HCT116 (cell line): ENCODE measurements around the gene UTS2. TPM values are rescaled to one million over a fixed set of nuclear protein-coding genes. Genes with fewer than 3 reads are reported as not detected.

Experiments used
- ATAC-seq: fragments of 200-7000 bp; cut with Tn5 transposase; 2 replicates; pipeline ENCODE4 v1.9.1; 2020; ENCODE audit warnings: mild to moderate bottlenecking, moderate library complexity
- BruUV-seq: library from RNA; stranded (reverse); fragments of 400-500 nt; replicated peaks from 2 replicates; lab custom pipeline; 2021; lab: Mats Ljungman, UMichigan
- CTCF ChIA-PET: fragments of 300-600 bp; sonication (Branson Sonifier 250); formaldehyde crosslinking; loops from one replicate; lab custom pipeline; 2021; ENCODE audit warnings: antibody characterized with exemption; lab: Charles Lee
- POLR2A ChIA-PET: fragments of 300-600, 350-600 bp; sonication (Branson Sonifier 250); formaldehyde crosslinking; loops from one replicate; lab custom pipeline; 2021; ENCODE audit warnings: antibody characterized with exemption; lab: Charles Lee
- RAD21 ChIA-PET, 2 experiments: fragments of 300-600 bp; sonication (Branson Sonifier 250); formaldehyde crosslinking; loops; one replicate each; lab custom pipeline; 2023; ENCODE audit warnings: low total read pairs in 2 of 2; ENCODE audit not compliant: uncharacterized antibody in 2 of 2, unreplicated experiment in 2 of 2, low non-redundant PET in 1 of 2; lab: Charles Lee
- DNase-seq: peaks from one replicate; pipeline ENCODE4 v3.0.0-alpha.2; 2010; ENCODE audit warnings: low read depth, low spot score
- H2AFZ ChIP-seq: fragments of 200-600 bp; shearing (Covaris generic), sonication (generic); 2 replicates; pipeline ENCODE4 v1.6.1; 2017; ENCODE audit warnings: low read depth, mixed run types, mixed read lengths, antibody characterized with exemption, low read length; ENCODE audit not compliant: poor library complexity, severe bottlenecking
- H3K27ac ChIP-seq: 2 replicates; pipeline ENCODE4 v1.5.1; 2012; ENCODE audit warnings: low read depth, low read length
- H3K27me3 ChIP-seq: fragments of 200-600 bp; sonication (generic); 2 replicates; pipeline ENCODE4 v1.6.1; 2016; ENCODE audit warnings: mixed run types, low read length, mixed read lengths; ENCODE audit not compliant: insufficient read depth
- H3K36me3 ChIP-seq, 2 experiments: fragments of 200-500 bp in 1 of 2; fragments of 200-600 bp in 1 of 2; sonication (Bioruptor generic) in 1 of 2; sonication (generic) in 1 of 2; 2 replicates each; pipeline versions ENCODE4 v1.5.1 to v1.6.1; 2014 to 2016; ENCODE audit warnings: low read length in 2 of 2, inconsistent platforms in 1 of 2, mixed read lengths in 1 of 2, mixed run types in 1 of 2; ENCODE audit not compliant: insufficient read depth in 2 of 2, control insufficient read depth in 1 of 2
- H3K4me1 ChIP-seq, 2 experiments: fragments of 200-600 bp in 1 of 2; sonication (generic) in 1 of 2; 2 replicates each; pipeline versions ENCODE4 v1.5.1 to v1.6.1; 2012 to 2017; ENCODE audit warnings: low read length in 2 of 2, inconsistent platforms in 1 of 2, mild to moderate bottlenecking in 1 of 2, mixed read lengths in 1 of 2, mixed run types in 1 of 2, moderate library complexity in 1 of 2; ENCODE audit not compliant: insufficient read depth in 2 of 2, control insufficient read depth in 1 of 2
- H3K4me2 ChIP-seq: fragments of 200-600 bp; sonication (generic); 2 replicates; pipeline ENCODE4 v1.6.1; 2017; ENCODE audit warnings: mixed run types, low read length, mixed read lengths
- H3K4me3 ChIP-seq, 2 experiments: fragments of 200-600 bp in 1 of 2; sonication (generic) in 1 of 2; replicated peaks in 1 of 2; 2 replicates each; pipeline ENCODE4 v1.5.1; 2011 to 2016; ENCODE audit warnings: low read length in 2 of 2, control low read depth in 1 of 2, low read depth in 1 of 2, mild to moderate bottlenecking in 1 of 2, mixed read lengths in 1 of 2, mixed run types in 1 of 2
- H3K79me2 ChIP-seq: fragments of 200-600 bp; sonication (generic); 2 replicates; pipeline ENCODE4 v1.6.1; 2017; ENCODE audit warnings: mild to moderate bottlenecking, mixed run types, low read length, moderate library complexity, mixed read lengths; ENCODE audit not compliant: insufficient read depth
- H3K9ac ChIP-seq: fragments of 200-600 bp; sonication (generic); 2 replicates; pipeline ENCODE4 v1.6.1; 2016; ENCODE audit warnings: low read length, mixed read lengths
- H3K9me2 ChIP-seq: fragments of 200-600 bp; sonication (generic), shearing (Covaris generic); 2 replicates; pipeline ENCODE4 v1.6.1; 2017; ENCODE audit warnings: mixed run types, mild to moderate bottlenecking, moderate library complexity; ENCODE audit not compliant: insufficient read depth
- H3K9me3 ChIP-seq, 2 experiments: fragments of 200-500 bp in 1 of 2; fragments of 200-600 bp in 1 of 2; sonication (Bioruptor generic) in 1 of 2; sonication (generic) in 1 of 2; 2 replicates each; pipeline ENCODE4 v1.6.1; 2014 to 2017; ENCODE audit warnings: low read length in 2 of 2, mixed read lengths in 2 of 2, inconsistent platforms in 1 of 2, low read depth in 1 of 2, mild to moderate bottlenecking in 1 of 2, mixed run types in 1 of 2, moderate library complexity in 1 of 2; ENCODE audit not compliant: control insufficient read depth in 1 of 2, insufficient read depth in 1 of 2
- H4K20me1 ChIP-seq: fragments of 200-600 bp; sonication (generic), shearing (Covaris generic); 2 replicates; pipeline ENCODE4 v1.6.1; 2017; ENCODE audit warnings: mixed run types, mild to moderate bottlenecking, moderate library complexity; ENCODE audit not compliant: insufficient read depth
- CBX3 ChIP-seq: IDR thresholded peaks from 2 replicates; pipeline ENCODE4 v1.6.1; 2012; ENCODE audit warnings: low read depth
- CEBPB ChIP-seq: IDR thresholded peaks from 2 replicates; pipeline ENCODE4 v1.6.1; 2012; ENCODE audit warnings: low read depth
- CTCF ChIP-seq, 3 experiments: fragments of 200-600 bp in 1 of 3; sonication (generic) in 1 of 3; IDR thresholded peaks in 2 of 3; conservative IDR thresholded peaks in 1 of 3; 2 replicates each; pipeline ENCODE4 v1.5.1; 2012 to 2017; ENCODE audit warnings: low read depth in 2 of 3, low read length in 2 of 3, antibody characterized with exemption in 1 of 3, borderline replicate concordance in 1 of 3, control low read depth in 1 of 3, mild to moderate bottlenecking in 1 of 3, mixed read lengths in 1 of 3, mixed run types in 1 of 3, moderate library complexity in 1 of 3; ENCODE audit not compliant: insufficient read depth in 1 of 3
- EGR1 ChIP-seq: IDR thresholded peaks from 2 replicates; pipeline ENCODE4 v1.6.1; 2012; ENCODE audit warnings: low read depth
- ELF1 ChIP-seq: IDR thresholded peaks from 2 replicates; pipeline ENCODE4 v1.6.1; 2012; ENCODE audit warnings: low read depth, borderline replicate concordance
- EZH2 ChIP-seq: fragments of 200-600 bp; sonication (generic); IDR thresholded peaks from 2 replicates; pipeline ENCODE4 v1.6.1; 2017; ENCODE audit warnings: antibody characterized with exemption, mixed run types
- EZH2phosphoT487 ChIP-seq: fragments of 200-600 bp; IDR thresholded peaks from 2 replicates; pipeline ENCODE4 v1.6.1; 2018; ENCODE audit warnings: antibody characterized with exemption, borderline replicate concordance
- JUND ChIP-seq: IDR thresholded peaks from 2 replicates; pipeline ENCODE4 v1.6.1; 2012
- POLR2A ChIP-seq: IDR thresholded peaks from 2 replicates; pipeline ENCODE4 v1.7.0; 2011; ENCODE audit warnings: borderline replicate concordance; ENCODE audit not compliant: insufficient read depth, insufficient read length; ENCODE audit errors: extremely low read depth
- POLR2AphosphoS5 ChIP-seq: IDR thresholded peaks from 2 replicates; pipeline ENCODE4 v1.6.1; 2011; ENCODE audit warnings: mild to moderate bottlenecking, low read depth, low read length, moderate library complexity
- RAD21 ChIP-seq: IDR thresholded peaks from 2 replicates; pipeline ENCODE4 v1.6.1; 2012; ENCODE audit warnings: low read depth, mild to moderate bottlenecking
- REST ChIP-seq: IDR thresholded peaks from 2 replicates; pipeline ENCODE4 v1.6.1; 2012; ENCODE audit warnings: low read depth
- SIN3A ChIP-seq: IDR thresholded peaks from 2 replicates; pipeline ENCODE4 v1.6.1; 2012; ENCODE audit warnings: low read depth
- SP1 ChIP-seq: IDR thresholded peaks from 2 replicates; pipeline ENCODE4 v1.6.1; 2012; ENCODE audit warnings: low read depth
- SRF ChIP-seq: IDR thresholded peaks from 2 replicates; pipeline ENCODE4 v1.6.1; 2012; ENCODE audit warnings: low read depth
- TCF7L2 ChIP-seq: IDR thresholded peaks from 2 replicates; pipeline ENCODE4 v1.7.0; 2011; ENCODE audit warnings: borderline replicate concordance, inconsistent platforms; ENCODE audit not compliant: insufficient read depth, insufficient read length; ENCODE audit errors: extremely low read depth
- YY1 ChIP-seq: IDR thresholded peaks from 2 replicates; pipeline ENCODE4 v1.6.1; 2011; ENCODE audit warnings: low read length, low read depth, moderate library complexity, mild to moderate bottlenecking; ENCODE audit not compliant: insufficient replicate concordance; ENCODE audit errors: extremely low read depth
- ZNF274 ChIP-seq: fragments of 200-500 bp; sonication (Bioruptor generic); IDR thresholded peaks from 2 replicates; pipeline ENCODE4 v1.6.1; 2014; ENCODE audit warnings: mild to moderate bottlenecking, low read depth, low read length, inconsistent platforms
- intact Hi-C: fragments of 100-400 bp; cut with micrococcal nuclease; formaldehyde crosslinking; loops from 2 replicates; pipeline ENCODE4 v1.10.0; 2022
- total RNA-seq: library from RNA; stranded (reverse); gene quantifications from one replicate; pipeline ENCODE4 v1.2.1, GENCODE V29; 2021; ENCODE audit not compliant: unreplicated experiment
- TF ChIP-seq, protein P1 (sequence below): IDR thresholded peaks from 2 replicates; pipeline ENCODE4 v1.6.1; 2011; ENCODE audit warnings: mild to moderate bottlenecking, low read length, moderate library complexity; ENCODE audit not compliant: insufficient replicate concordance; ENCODE audit errors: extremely low read depth
- TF ChIP-seq, protein P2 (sequence below): IDR thresholded peaks from 2 replicates; pipeline ENCODE4 v1.6.1; 2012

UTS2 gene
- total RNA-seq, 1 experiment from 2014 or later: 3.0 TPM

DNA sequence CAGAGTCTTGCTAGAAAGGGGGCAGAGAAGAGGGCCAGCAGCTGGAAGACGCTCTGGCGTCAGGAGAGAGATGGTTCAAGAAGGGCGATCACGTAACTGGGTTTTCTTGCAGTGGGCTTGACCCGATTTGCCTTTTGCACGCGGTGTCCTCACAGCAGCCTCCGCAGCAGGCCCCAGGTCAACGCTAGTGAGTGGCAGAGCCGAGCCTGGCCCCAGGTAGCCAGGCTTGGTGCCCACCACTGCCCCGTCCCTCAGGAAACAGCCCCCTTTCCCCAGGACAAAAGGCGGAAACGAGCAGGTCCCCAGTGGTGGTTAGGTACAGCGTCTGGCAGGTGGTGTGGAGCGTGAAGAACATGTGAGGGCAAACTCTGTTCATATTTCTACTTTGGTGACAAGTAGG, 8.6 kb upstream of the UTS2 start:
- ChIA-PET CTCF (no interaction called here), RAD21 (no interaction called here), POLR2A (no interaction called here)
- H4K20me1 ChIP-seq: no peaks in the 10 kb centered on the region
- H3K9me2 ChIP-seq: no peaks in the 10 kb centered on the region
- no peak overlapping the region for H2AFZ ChIP-seq
- no TSS peak for BruUV-seq
- ATAC-seq: no peak
- no peaks in the 10 kb centered on the region for H3K36me3 ChIP-seq
- intact Hi-C loops: no loop called here
- no peaks in the 10 kb centered on the region for H3K79me2 ChIP-seq
- no peak for TF ChIP-seq REST
- no peak for TF ChIP-seq SP1
- TF ChIP-seq EGR1: no peak
- no peak for TF ChIP-seq CBX3
- no peak for TF ChIP-seq ZNF274
- TF ChIP-seq ELF1: no peak
- no peak for TF ChIP-seq EZH2phosphoT487
- no peak for TF ChIP-seq EZH2
- TF ChIP-seq POLR2A: no peak
- no peak for TF ChIP-seq POLR2AphosphoS5
- TF ChIP-seq, protein P1, sequence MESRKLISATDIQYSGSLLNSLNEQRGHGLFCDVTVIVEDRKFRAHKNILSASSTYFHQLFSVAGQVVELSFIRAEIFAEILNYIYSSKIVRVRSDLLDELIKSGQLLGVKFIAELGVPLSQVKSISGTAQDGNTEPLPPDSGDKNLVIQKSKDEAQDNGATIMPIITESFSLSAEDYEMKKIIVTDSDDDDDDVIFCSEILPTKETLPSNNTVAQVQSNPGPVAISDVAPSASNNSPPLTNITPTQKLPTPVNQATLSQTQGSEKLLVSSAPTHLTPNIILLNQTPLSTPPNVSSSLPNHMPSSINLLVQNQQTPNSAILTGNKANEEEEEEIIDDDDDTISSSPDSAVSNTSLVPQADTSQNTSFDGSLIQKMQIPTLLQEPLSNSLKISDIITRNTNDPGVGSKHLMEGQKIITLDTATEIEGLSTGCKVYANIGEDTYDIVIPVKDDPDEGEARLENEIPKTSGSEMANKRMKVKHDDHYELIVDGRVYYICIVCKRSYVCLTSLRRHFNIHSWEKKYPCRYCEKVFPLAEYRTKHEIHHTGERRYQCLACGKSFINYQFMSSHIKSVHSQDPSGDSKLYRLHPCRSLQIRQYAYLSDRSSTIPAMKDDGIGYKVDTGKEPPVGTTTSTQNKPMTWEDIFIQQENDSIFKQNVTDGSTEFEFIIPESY: no peak
- TF ChIP-seq SIN3A: no peak
- TF ChIP-seq YY1: no peak
- TF ChIP-seq, protein P2, sequence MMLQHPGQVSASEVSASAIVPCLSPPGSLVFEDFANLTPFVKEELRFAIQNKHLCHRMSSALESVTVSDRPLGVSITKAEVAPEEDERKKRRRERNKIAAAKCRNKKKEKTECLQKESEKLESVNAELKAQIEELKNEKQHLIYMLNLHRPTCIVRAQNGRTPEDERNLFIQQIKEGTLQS: no peak
- no peak for TF ChIP-seq SRF
- no peak for TF ChIP-seq RAD21
- no peak for TF ChIP-seq CTCF (IDR thresholded peaks at IDR 0.05 in 2 of 3, conservative IDR thresholded peaks at IDR 0.05 in 1 of 3; ENCODE audit: borderline replicate concordance in 1 of 3, insufficient read depth in 1 of 3, low read depth in 2 of 3, low read length in 2 of 3)
- TF ChIP-seq TCF7L2: no peak
- TF ChIP-seq CEBPB: no peak
- no peak for TF ChIP-seq JUND
- H3K9me3 ChIP-seq: no peaks in the 10 kb centered on the region
- H3K4me2 ChIP-seq: no peak overlapping the region
- no peaks in the 10 kb centered on the region for H3K4me1 ChIP-seq
- no peak overlapping the region for H3K4me3 ChIP-seq
- DNase-seq: no peak
- H3K9ac ChIP-seq: no peak overlapping the region
- H3K27ac ChIP-seq: no peak overlapping the region
- no peaks in the 10 kb centered on the region for H3K27me3 ChIP-seq
